ENCODE data around the gene CYP2C9. TPM values are rescaled to one million over a fixed set of nuclear protein-coding genes. Genes with fewer than 3 reads are reported as not detected.
"Not testable (repeated sequence)": the region's sequence is repeated elsewhere in the genome, so short reads cannot be mapped to it uniquely, and the experiment has no call there.

CYP2C9 gene
- total RNA-seq, 6 experiments from 2014 or later: 231 to 3,951 (median 1,253) TPM

DNA sequence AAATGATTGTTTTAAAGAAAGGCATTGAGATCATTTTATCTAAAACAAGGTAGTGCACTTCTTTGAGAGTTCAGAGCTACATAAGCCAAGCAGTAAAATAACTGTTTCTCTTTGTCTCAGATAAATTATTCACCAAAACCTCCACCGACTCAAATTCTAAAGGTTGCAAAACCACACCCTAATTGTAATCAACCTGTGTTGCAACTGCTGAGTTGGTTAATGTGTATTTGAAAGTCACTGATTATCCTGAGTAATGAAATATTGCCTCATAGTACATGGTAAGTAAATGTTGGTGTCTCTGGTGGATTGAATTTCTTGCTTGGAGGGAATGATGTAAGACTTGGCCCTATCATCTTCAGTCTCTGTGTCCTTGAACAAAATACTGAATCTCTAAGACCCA, 35.9 kb upstream of the CYP2C9 start:
- 0% methylated on average over 1 of the region's 1 CpG for WGBS (ENCODE audit: insufficient coverage, low coverage, low lambda C conversion rate, missing lambda C conversion rate)
- peak overlapping the region in 2 of 3 donors; percentile 1 to 12 for H3K4me3 ChIP-seq
- intact Hi-C loops (cut with DNase I): no loop called here

GRCh38 chr10:94904506-94905148, 33.8 kb upstream of the CYP2C9 start:
- Histone ChIP-seq H3K27ac (peak overlapping the region; percentile 54 to 86 (median 70)), H3K4me1 (peaks cover 0 to 42% (median 10%) of the 10 kb centered on the region in 4 donors)
- intact Hi-C loops (cut with DNase I); H3K27me3 ChIP-seq; H3K4me3 ChIP-seq; H3K9me3 ChIP-seq; DNase-seq; H3K36me3 ChIP-seq: not testable (repeated sequence)
- 17% methylated on average over 1 of the region's 1 CpG for WGBS (ENCODE audit: insufficient coverage, low coverage, low lambda C conversion rate, missing lambda C conversion rate)
- peak; percentile 49 to 57 (median 52) for ATAC-seq

More for the DNA sequence above, 35.9 kb upstream of the CYP2C9 start:
- DNase-seq (no peak), ATAC-seq (peak; percentile 75 to 91 (median 86))
- Histone ChIP-seq H3K27me3 (no peaks in the 10 kb centered on the region), H3K9me3 (no peaks in the 10 kb centered on the region), H3K4me1 (peaks cover 0 to 49% (median 10%) of the 10 kb centered on the region in 4 donors), H3K27ac (peak overlapping the region; percentile 68 to 86 (median 70)), H3K36me3 (no peaks in the 10 kb centered on the region)
- TF ChIP-seq, protein P1, sequence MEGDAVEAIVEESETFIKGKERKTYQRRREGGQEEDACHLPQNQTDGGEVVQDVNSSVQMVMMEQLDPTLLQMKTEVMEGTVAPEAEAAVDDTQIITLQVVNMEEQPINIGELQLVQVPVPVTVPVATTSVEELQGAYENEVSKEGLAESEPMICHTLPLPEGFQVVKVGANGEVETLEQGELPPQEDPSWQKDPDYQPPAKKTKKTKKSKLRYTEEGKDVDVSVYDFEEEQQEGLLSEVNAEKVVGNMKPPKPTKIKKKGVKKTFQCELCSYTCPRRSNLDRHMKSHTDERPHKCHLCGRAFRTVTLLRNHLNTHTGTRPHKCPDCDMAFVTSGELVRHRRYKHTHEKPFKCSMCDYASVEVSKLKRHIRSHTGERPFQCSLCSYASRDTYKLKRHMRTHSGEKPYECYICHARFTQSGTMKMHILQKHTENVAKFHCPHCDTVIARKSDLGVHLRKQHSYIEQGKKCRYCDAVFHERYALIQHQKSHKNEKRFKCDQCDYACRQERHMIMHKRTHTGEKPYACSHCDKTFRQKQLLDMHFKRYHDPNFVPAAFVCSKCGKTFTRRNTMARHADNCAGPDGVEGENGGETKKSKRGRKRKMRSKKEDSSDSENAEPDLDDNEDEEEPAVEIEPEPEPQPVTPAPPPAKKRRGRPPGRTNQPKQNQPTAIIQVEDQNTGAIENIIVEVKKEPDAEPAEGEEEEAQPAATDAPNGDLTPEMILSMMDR (IDR thresholded peaks at IDR 0.05): no peak
- no peak for TF ChIP-seq POLR2A (IDR thresholded peaks at IDR 0.05)

DNA sequence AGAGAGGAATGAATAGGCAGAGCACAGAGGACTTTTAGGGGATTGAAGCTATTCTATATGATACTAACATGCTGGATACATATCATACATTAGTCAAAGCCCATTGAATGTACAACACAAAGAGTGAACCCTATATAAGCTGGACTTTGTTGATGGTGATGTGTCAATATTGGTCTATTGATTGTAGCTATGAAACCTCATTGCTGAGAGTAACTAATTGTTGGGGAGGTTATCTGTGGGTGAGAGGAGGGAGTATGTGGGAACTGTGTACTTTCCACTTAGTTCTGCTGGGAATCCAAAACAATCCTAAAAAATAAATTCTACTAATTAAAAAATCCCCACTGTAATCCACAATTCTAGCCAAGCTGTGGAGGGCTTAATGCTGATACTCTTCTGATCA, 22.0 kb upstream of the CYP2C9 start:
- Histone ChIP-seq H3K27me3 (no peaks in the 10 kb centered on the region), H3K4me3 (no peak overlapping the region), H3K9me3 (peaks cover 0 to 5% (median 0%) of the 10 kb centered on the region in 4 donors), H3K4me1 (peaks cover 0 to 12% (median 0%) of the 10 kb centered on the region in 4 donors), H3K27ac (no peak overlapping the region), H3K36me3 (no peaks in the 10 kb centered on the region)
- TF ChIP-seq, protein P1 (IDR thresholded peaks at IDR 0.05): no peak
- no peak for TF ChIP-seq POLR2A (IDR thresholded peaks at IDR 0.05)
- intact Hi-C loops (cut with DNase I): no loop called here
- ATAC-seq: peak; percentile 49 to 86 (median 63)
- no peak for DNase-seq

DNA sequence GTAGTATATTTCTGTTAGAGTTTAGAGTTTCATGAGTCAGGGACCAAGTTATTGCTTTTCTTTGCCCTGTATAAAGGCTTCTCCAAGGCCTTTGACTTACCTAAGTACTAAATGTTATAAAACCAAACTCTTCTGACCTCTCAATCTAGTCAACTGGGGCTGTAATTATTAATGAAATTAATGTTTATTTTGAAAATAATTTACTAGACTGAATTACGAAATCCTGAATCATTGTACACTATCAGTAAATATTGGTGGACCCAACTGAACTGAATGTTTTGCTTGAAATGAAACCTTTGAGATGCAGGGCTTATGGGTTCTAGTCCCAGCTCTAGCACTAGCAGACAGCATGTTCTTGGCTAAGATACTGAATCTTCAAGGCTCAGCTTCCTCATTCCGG, 1.7 kb upstream of the CYP2C9 start:
- H3K27ac ChIP-seq: peak overlapping the region; percentile 70 to 87 (median 81)
- no peaks in the 10 kb centered on the region for H3K27me3 ChIP-seq
- TF ChIP-seq POLR2A (IDR thresholded peaks at IDR 0.05): no peak
- TF ChIP-seq, protein P1 (IDR thresholded peaks at IDR 0.05): no peak
- H3K4me1 ChIP-seq: peaks cover 0 to 18% (median 3%) of the 10 kb centered on the region in 4 donors
- DNase-seq: no peak
- WGBS (ENCODE audit: insufficient coverage, low coverage, low lambda C conversion rate, missing lambda C conversion rate): 13% methylated on average over 2 of the region's 2 CpGs
- ATAC-seq: peak; percentile 72 to 82 (median 77)
- intact Hi-C loops (cut with DNase I): no loop called here
- no peaks in the 10 kb centered on the region for H3K9me3 ChIP-seq
- H3K4me3 ChIP-seq: peak overlapping the region in 2 of 3 donors; percentile 55 to 72
- peaks cover 0 to 22% (median 7%) of the 10 kb centered on the region in 4 donors for H3K36me3 ChIP-seq

GRCh38 chr10:94943432-94944103, 5.1 kb downstream of the CYP2C9 start:
- 85% methylated on average over 5 of the region's 5 CpGs for WGBS (ENCODE audit: insufficient coverage, low coverage, low lambda C conversion rate, missing lambda C conversion rate)
- peak overlapping the region in 1 of 3 donors; percentile 27 for H3K27ac ChIP-seq
- H3K36me3 ChIP-seq: peaks cover 0 to 57% (median 17%) of the 10 kb centered on the region in 4 donors
- H3K4me1 ChIP-seq; H3K4me3 ChIP-seq; intact Hi-C loops (cut with DNase I); ATAC-seq; H3K9me3 ChIP-seq; H3K27me3 ChIP-seq; DNase-seq: not testable (repeated sequence)

DNA sequence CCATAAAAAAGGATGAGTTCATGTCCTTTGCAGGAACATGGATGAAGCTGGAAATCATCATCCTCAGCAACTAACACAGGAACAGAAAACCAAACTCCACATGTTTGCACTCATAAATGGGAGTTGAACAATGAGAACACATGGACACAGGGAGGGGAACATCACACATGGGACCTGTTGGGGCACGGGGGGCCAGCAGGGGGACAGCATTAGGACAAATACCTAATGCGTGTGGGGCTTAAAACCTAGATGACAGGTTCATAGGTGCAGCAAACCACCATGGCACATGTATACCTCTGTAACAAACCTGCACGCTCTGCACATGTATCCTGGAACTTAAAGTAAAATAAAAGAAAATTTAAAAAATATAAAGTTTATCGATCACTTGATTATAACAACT, 7.7 kb downstream of the CYP2C9 start:
- peak in 3 of 4 donors; percentile 34 to 61 (median 51) for ATAC-seq
- WGBS (ENCODE audit: insufficient coverage, low coverage, low lambda C conversion rate, missing lambda C conversion rate): 73% methylated on average over 4 of the region's 4 CpGs

More for the DNA sequence above, 7.7 kb downstream of the CYP2C9 start:
- H3K4me3 ChIP-seq; intact Hi-C loops (cut with DNase I); H3K27me3 ChIP-seq; H3K27ac ChIP-seq; H3K4me1 ChIP-seq; H3K9me3 ChIP-seq: not testable (repeated sequence)
- peak in 2 of 3 donors; percentile 62 to 66 for DNase-seq
- H3K36me3 ChIP-seq: peaks cover 0 to 49% (median 15%) of the 10 kb centered on the region in 4 donors
